ENCODE data around the gene ENDOV.

ENDOV gene

DNA sequence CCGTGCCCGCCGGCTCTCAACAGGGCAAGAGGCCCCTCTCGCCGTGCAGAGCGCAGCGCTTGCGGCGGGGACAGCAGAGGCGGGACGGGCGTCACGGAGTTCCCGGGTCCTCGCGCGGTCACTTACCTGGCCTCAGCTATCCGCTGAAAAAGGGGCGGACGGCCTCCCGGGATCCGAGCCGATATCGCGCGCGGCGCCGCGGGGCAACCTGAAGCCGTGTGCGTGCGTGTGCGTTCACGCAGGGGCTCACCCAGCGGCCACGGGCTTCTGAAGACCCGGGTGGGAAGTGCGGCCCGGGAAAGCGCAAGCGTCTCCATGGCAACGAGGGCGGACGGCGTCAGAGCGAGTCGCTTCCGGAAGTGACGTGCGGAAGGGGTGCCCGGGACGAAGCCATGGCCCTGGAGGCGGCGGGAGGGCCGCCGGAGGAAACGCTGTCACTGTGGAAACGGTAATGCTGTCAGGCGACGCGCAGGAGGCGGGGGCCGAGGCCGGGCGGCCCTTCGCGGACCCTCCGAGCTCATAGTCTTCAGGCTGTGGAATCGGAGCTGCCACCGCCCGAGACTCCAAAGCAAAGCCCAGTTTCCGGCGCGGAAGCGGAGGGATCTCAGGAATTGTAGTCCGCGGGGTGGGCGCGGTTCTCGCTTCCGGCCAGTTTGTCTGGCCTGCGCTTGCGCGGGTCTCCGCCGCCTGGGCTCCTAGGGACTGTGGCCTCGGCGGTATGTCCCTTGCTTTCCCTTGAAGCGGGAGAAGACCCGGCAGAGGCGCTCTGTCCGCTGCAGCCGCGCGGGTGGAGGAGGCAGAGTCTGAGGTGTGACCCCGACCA, at the start of gene ENDOV:
Gene ENDOV, plus strand, starts transcription at position 365 of the 823 bp plus-strand sequence. Its CDS starts 28 bp downstream, at position 393.
- TF ChIP-seq, protein P1, sequence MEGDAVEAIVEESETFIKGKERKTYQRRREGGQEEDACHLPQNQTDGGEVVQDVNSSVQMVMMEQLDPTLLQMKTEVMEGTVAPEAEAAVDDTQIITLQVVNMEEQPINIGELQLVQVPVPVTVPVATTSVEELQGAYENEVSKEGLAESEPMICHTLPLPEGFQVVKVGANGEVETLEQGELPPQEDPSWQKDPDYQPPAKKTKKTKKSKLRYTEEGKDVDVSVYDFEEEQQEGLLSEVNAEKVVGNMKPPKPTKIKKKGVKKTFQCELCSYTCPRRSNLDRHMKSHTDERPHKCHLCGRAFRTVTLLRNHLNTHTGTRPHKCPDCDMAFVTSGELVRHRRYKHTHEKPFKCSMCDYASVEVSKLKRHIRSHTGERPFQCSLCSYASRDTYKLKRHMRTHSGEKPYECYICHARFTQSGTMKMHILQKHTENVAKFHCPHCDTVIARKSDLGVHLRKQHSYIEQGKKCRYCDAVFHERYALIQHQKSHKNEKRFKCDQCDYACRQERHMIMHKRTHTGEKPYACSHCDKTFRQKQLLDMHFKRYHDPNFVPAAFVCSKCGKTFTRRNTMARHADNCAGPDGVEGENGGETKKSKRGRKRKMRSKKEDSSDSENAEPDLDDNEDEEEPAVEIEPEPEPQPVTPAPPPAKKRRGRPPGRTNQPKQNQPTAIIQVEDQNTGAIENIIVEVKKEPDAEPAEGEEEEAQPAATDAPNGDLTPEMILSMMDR (IDR thresholded peaks at IDR 0.05; ENCODE audit: low read depth, low read length, missing control alignments): no peak
- H3K4me3 ChIP-seq (replicated peaks; ENCODE audit: low read depth, low read length): peak within 1 kb of the TSS; percentile 62
- DNase-seq (ENCODE audit: extremely low read depth, low read depth): peak; percentile 70

DNA sequence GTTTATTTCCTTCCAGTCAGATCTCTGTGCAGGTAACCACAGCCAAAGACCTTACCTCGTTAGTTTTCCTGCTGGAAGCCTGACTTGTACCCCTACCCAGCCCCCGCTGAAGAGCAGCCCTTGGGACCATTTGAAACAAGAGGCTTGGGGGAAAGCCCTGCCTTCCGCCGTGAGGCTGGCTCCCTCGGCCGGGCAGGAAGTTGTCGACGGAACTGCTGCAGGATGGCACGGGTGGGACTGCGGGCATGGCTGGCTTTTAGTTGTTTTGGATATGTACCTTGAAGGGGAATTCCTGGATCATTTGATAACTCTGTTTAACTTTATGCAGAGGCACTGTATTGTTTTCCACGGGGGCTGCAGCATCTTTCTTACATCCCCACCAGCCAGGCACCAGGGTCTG, 49.0 kb upstream of the ENDOV start:
- H3K4me3 ChIP-seq (replicated peaks; ENCODE audit: low read depth, low read length): no peak overlapping the region
- no peak for DNase-seq (ENCODE audit: extremely low read depth, low read depth)
- TF ChIP-seq, protein P1 (IDR thresholded peaks at IDR 0.05; ENCODE audit: low read depth, low read length, missing control alignments): no peak

DNA sequence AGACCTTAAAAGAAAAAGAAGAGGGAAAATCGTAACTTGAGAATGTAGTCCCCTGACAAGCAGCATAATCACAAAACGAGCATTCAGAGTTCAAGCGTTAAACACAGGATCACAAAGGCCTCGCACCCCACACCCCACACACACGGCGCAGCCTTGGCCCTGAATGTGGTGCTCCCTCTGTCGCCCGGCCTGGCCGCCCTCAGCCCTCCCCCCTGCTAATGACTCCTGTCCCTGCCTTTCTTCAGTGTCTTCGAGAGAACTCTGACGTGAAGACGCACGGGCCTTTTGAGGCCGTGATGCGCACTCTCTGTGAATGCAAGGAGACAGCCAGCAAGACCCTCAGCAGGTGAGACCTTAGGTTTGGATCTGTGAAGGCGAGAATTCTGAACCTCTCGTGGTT, 47.5 kb upstream of the ENDOV start:
- no peak overlapping the region for H3K4me3 ChIP-seq (replicated peaks; ENCODE audit: low read depth, low read length)
- no peak for DNase-seq (ENCODE audit: extremely low read depth, low read depth)
- TF ChIP-seq, protein P1 (IDR thresholded peaks at IDR 0.05; ENCODE audit: low read depth, low read length, missing control alignments): no peak

DNA sequence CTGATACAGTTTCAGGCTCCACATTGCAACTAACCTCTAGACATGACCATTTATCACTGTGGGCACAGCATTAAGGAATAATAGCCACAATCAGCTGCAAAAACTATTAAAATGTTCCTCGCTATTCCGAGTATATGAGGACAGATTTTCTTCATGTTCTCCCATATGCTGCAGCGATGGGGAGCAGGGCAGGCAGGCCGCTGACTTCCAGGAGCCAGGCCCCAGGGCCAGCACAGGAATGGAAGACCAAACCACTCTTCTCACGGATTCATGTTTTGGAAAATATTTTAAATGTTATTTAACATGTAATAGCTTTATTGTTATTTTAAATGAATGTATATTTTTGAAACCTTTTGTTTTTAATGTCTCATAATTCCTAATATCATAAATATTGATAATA, 43.8 kb upstream of the ENDOV start:
- TF ChIP-seq, protein P1 (IDR thresholded peaks at IDR 0.05; ENCODE audit: low read depth, low read length, missing control alignments): no peak
- no peak overlapping the region for H3K4me3 ChIP-seq (replicated peaks; ENCODE audit: low read depth, low read length)
- no peak for DNase-seq (ENCODE audit: extremely low read depth, low read depth)

DNA sequence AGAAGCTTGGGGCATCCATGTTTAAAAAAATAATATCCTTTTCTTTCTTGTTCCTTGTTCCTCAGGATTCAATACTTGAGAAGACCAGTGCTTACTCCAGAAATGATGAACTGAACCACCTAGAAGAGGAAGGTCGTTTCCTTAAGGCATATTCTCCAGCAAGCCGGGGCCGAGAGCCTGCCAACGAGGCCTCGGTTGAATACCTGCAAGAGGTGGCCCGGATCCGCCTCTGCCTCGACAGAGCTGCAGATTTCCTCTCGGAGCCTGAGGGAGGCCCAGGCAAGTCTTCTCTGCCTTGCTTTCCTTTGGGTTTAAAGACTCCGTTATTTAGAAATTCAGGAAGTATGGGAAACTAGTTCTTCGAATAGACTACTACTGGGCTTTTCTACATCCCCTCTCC, 42.5 kb upstream of the ENDOV start:
- TF ChIP-seq, protein P1 (IDR thresholded peaks at IDR 0.05; ENCODE audit: low read depth, low read length, missing control alignments): no peak
- DNase-seq (ENCODE audit: extremely low read depth, low read depth): no peak
- no peak overlapping the region for H3K4me3 ChIP-seq (replicated peaks; ENCODE audit: low read depth, low read length)

DNA sequence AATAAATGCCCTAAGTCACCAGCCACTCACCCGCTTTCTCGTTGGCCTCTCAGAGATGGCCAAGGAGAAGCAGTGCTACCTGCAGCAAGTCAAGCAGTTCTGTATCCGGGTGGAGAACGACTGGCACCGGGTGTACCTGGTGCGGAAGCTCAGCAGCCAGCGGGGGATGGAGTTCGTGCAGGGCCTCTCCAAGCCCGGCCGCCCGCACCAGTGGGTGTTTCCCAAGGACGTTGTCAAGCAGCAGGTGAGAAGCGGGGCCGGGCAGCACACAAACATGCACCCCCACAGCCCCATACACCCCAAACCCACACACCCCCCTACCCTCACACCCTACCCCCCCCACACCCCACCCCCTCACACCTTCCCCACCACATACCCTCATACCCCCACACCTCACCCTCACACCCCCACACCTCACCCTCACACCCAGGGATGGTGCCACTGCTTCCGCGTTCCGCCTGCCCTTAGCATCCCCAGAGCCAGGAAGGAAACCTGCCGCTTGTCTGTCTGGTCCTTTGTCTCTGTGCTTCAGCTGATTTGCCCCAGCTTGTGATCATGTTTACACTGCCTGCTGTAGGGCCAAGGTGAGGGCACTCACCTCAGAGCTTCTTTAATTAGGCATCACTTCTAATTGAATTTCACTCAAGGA, 41.9 kb upstream of the ENDOV start:
- TF ChIP-seq, protein P1 (IDR thresholded peaks at IDR 0.05; ENCODE audit: low read depth, low read length, missing control alignments): no peak
- no peak for DNase-seq (ENCODE audit: extremely low read depth, low read depth)

More for the DNA sequence above, 41.9 kb upstream of the ENDOV start:
- H3K4me3 ChIP-seq (replicated peaks; ENCODE audit: low read depth, low read length): no peak overlapping the region

Data from HFF-Myc (cell line).